Natural killer cell (primary cell): ENCODE data around the gene SAXO1. TPM values are rescaled to one million over a fixed set of nuclear protein-coding genes. Genes with fewer than 3 reads are reported as not detected.

ENCODE experiments used
- total RNA-seq, 4 donors: library from RNA; stranded (reverse); fragments of 120-200 nt in 1 of 4; gene quantifications; one replicate each; pipeline versions ENCODE4 v1.2.3 to v1.2.4, GENCODE V29; 2013 to 2022

The SAXO1 gene
- total RNA-seq, 3 donors from 2014 or later (not counting 1 experiment from before 2014, with no cell fraction given): 0.21 to 0.28 TPM; not detected in 1

Other genes starting within 250 kb of the SAXO1 start
- gene RRAGA, start 16.2 kb upstream of the SAXO1 start, total RNA-seq: 10 to 100 TPM; 39.0 to 43.9 (median 41.5) TPM
- 10 to 100 TPM; 14.6 to 18.3 (median 14.9) TPM for gene HAUS6, start 69.7 kb upstream of the SAXO1 start, total RNA-seq
- gene PLIN2, start 94.3 kb upstream of the SAXO1 start, total RNA-seq: 100 to 1,000 TPM in 2 of 3 donors, 10 to 100 TPM in 1; 87.9 to 103 (median 102) TPM
- gene DENND4C, start 197.5 kb upstream of the SAXO1 start, total RNA-seq: 100 to 1,000 TPM in 2 of 3 donors, 10 to 100 TPM in 1; 82.6 to 115 (median 100) TPM